Measurements from ENCODE around the gene IL37. TPM values are rescaled to one million over a fixed set of nuclear protein-coding genes. Genes with fewer than 3 reads are reported as not detected.

IL37 gene
- total RNA-seq, 4 donors from 2014 or later: 132 to 315 (median 147) TPM

DNA sequence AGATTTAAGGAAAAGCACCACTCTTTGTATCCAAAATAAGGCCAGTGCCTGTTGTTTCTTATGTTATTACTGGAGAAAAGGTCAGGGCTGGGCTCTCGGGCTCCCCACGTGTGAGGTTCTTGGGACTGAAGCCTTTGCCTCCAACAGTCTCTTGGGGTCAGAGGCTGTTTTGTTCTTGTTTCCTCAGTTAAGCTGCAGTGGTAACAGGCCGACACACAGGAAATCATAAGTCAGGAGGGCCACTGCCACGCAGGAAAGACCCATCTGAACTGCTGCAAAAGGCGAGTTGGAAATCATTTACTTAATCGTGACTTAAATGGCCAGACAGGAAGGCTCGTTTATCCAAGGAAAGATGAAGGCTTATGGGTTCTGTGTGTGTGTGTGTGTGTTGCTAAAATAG, 30.3 kb upstream of the IL37 start:
- no peak overlapping the region for H3K4me3 ChIP-seq (ENCODE audit: low read depth, poor library complexity, severe bottlenecking)
- intact Hi-C loops (cut with DNase I; ENCODE audit: low total_unique reads): no loop called here
- no peak for DNase-seq (ENCODE audit: low spot score in 2 of 2)
- WGBS, 2 donors: 64 to 71% methylated on average over 7 of the region's 7 CpGs
- no peak for TF ChIP-seq POLR2A (IDR thresholded peaks at IDR 0.05)

DNA sequence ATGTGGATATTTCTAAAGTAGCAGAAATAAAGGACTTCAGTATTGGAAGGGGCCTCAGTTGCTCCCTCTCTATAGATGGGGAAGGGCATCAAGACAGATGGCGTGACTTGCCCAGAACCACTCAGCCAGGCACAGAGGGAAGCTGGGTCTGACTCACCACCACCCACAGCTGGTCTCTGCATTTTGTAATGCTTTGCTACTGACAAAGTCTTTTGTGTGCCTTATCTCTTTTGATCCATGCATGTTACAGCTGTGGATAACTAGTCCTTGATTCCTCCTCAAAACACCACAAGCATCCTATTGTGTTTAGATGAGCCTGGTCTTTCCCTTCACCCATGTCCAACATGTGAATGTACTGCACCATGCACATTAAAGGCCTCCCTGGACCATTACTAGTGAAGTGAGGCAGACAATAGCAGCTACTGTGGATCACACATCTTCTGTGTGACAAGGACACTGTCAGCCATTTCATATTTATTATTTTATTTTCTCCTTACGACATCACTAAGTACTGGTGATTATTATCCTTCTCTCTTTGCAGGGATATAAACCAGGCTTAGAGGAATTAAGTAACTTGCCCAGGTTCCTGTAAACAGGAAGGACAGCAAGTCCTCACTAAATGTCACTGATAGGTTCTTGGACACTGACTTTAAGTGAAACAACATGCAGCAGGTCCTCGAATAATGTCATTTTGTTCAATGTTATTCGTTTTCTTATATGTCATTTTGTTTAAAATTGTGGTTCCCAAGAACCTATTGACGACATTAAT, 29.6 kb upstream of the IL37 start:
- TF ChIP-seq, protein P1, sequence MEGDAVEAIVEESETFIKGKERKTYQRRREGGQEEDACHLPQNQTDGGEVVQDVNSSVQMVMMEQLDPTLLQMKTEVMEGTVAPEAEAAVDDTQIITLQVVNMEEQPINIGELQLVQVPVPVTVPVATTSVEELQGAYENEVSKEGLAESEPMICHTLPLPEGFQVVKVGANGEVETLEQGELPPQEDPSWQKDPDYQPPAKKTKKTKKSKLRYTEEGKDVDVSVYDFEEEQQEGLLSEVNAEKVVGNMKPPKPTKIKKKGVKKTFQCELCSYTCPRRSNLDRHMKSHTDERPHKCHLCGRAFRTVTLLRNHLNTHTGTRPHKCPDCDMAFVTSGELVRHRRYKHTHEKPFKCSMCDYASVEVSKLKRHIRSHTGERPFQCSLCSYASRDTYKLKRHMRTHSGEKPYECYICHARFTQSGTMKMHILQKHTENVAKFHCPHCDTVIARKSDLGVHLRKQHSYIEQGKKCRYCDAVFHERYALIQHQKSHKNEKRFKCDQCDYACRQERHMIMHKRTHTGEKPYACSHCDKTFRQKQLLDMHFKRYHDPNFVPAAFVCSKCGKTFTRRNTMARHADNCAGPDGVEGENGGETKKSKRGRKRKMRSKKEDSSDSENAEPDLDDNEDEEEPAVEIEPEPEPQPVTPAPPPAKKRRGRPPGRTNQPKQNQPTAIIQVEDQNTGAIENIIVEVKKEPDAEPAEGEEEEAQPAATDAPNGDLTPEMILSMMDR (IDR thresholded peaks at IDR 0.05): no peak
- TF ChIP-seq POLR2A (IDR thresholded peaks at IDR 0.05): no peak
- WGBS, 2 donors: 81 to 87% methylated on average over 5 of the region's 5 CpGs
- H3K4me3 ChIP-seq (ENCODE audit: low read depth, poor library complexity, severe bottlenecking): no peak overlapping the region
- intact Hi-C loops (cut with DNase I; ENCODE audit: low total_unique reads): no loop called here
- DNase-seq (ENCODE audit: low spot score in 2 of 2): no peak

- WGBS, 2 donors: 80 to 88% methylated on average over 2 of the region's 2 CpGs
- intact Hi-C loops (cut with DNase I; ENCODE audit: low total_unique reads): no loop called here
- DNase-seq (ENCODE audit: low spot score in 2 of 2): no peak
Measured at GRCh38 chr2:112883669-112884068, 27.3 kb upstream of the IL37 start.

DNA sequence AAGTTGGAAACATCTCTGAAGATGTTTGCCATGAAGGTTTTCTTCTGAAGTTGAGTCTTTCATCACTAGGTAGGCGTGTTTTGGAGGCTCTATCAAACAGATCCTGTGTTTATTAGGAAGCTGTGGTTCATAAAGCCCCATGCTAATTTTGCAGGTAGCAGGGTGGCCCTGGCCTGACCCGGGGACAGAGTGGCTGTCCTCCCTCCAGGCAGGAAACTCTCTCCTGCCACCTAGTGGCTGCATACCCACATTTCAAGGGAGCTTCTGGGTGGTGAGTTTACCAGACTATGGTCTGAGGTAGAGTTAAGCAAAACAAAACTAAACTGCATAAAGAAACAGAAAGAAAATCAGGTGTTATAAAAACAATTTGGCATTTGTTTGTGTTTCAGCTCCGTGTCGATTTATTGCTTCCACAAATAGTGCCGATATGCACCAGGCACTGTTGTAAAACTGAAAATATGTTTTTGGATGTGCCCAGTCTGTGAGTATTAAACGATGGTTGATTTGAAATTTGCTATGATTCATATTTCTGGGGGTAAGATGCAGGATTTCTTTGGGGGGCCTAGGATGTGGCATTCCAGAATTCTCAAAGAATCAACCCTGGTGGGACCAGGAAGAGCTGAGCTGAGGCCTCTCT, 26.0 kb upstream of the IL37 start:
- DNase-seq (ENCODE audit: low spot score in 2 of 2): no peak
- no peak for TF ChIP-seq POLR2A (IDR thresholded peaks at IDR 0.05)
- TF ChIP-seq, protein P1 (IDR thresholded peaks at IDR 0.05): no peak
- no peak overlapping the region for H3K4me3 ChIP-seq (ENCODE audit: low read depth, poor library complexity, severe bottlenecking)
- 58 to 60% methylated on average over 6 of the region's 6 CpGs for WGBS, 2 donors
- intact Hi-C loops (cut with DNase I; ENCODE audit: low total_unique reads): no loop called here

More at GRCh38 chr2:112883669-112884068, 27.3 kb upstream of the IL37 start:
- TF ChIP-seq POLR2A (IDR thresholded peaks at IDR 0.05): no peak
- TF ChIP-seq, protein P1 (IDR thresholded peaks at IDR 0.05): no peak
- no peak overlapping the region for H3K4me3 ChIP-seq (ENCODE audit: low read depth, poor library complexity, severe bottlenecking)

DNA sequence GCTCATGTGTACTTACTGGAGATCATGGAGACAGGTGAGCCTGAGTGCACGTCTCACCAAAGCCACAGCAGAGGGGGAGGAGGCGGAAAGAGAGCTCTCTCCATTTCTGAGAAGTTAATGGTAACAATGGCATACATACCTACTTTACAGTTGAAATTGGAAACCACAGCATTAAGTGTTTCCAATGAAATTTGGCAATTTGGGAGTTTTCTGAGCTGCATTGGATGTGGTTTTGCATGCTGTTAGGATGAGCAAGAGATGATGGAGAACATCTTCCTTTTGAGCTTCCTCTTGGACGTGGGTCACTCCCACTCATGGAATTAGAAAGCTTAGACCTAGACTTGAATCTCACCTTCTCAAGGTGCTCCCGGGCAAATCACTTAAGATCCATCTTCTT, 25.5 kb upstream of the IL37 start:
- intact Hi-C loops (cut with DNase I; ENCODE audit: low total_unique reads): no loop called here
- no peak overlapping the region for H3K4me3 ChIP-seq (ENCODE audit: low read depth, poor library complexity, severe bottlenecking)
- no peak for DNase-seq (ENCODE audit: low spot score in 2 of 2)
- 81 to 90% methylated on average over 4 of the region's 4 CpGs for WGBS, 2 donors
- TF ChIP-seq POLR2A (IDR thresholded peaks at IDR 0.05): no peak
- TF ChIP-seq, protein P1 (IDR thresholded peaks at IDR 0.05): no peak

- no peak overlapping the region for H3K4me3 ChIP-seq (ENCODE audit: low read depth, poor library complexity, severe bottlenecking)
- intact Hi-C loops (cut with DNase I; ENCODE audit: low total_unique reads): no loop called here
- TF ChIP-seq POLR2A (IDR thresholded peaks at IDR 0.05): no peak
- TF ChIP-seq, protein P1 (IDR thresholded peaks at IDR 0.05): no peak
- 90 to 93% methylated on average over 2 of the region's 2 CpGs for WGBS, 2 donors
- DNase-seq (ENCODE audit: low spot score in 2 of 2): no peak
Measured at GRCh38 chr2:112886291-112886690, 24.7 kb upstream of the IL37 start.

Data from lower leg skin (tissue), 4 donors.